Measurements from ENCODE around the gene C13orf46.
A peak's percentile ranks its signal among the peaks of the same experiment; 100 is the strongest.

C13orf46 gene

GRCh38 chr13:113924184-113924901 is 49.5 kb downstream of the C13orf46 start:
- DNase-seq (ENCODE audit: low spot score in 2 of 2) (no peak), ATAC-seq (no peak)
- Mint-ChIP-seq H3K9me3 (peaks cover 8% of the 10 kb centered on the region), H3K4me1 (no peaks in the 10 kb centered on the region), H3K4me3 (no peak overlapping the region), H3K36me3 (no peaks in the 10 kb centered on the region), H3K27ac (no peak overlapping the region)

DNA sequence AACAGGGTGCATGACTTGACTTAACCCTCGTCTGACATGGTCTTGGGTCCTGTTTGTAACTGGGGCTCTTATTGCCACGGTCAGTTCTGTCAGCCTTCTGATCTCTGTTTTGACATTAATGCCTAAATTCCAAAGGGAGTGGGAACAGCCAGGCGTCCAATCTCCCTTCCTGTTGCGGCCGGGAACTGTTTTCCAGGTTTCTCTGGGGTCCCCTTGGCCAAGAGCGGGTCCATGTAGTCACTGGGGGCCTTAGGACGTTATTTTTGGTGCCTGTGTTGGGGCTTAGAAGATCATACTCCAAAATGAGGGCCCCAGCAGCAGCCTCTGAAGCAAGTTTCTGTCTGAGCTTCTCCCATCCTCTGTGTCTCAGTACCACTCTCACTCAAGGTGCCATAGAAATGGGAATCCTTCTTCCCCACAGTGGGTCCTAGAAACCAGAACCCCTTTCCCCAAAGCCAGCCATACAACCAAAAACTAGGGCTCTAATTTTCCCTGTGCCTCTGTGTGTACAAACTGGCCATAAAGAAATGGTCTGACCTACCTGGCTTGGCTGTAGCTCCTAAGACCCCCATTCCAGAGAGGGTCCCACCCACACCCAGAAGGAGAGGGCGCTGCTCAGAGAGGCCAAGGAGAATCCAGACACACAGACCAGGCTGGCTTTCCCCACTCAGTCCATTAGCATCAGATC is 50.4 kb downstream of the C13orf46 start:
- Mint-ChIP-seq H3K4me3 (no peak overlapping the region), H3K36me3 (no peaks in the 10 kb centered on the region), H3K4me1 (no peaks in the 10 kb centered on the region), H3K27ac (no peak overlapping the region), H3K9me3 (peaks cover 8% of the 10 kb centered on the region)
- DNase-seq (ENCODE audit: low spot score in 2 of 2) (no peak), ATAC-seq (no peak)

- DNase-seq (ENCODE audit: low spot score in 2 of 2) (no peak), ATAC-seq (no peak)
- no peaks in the 10 kb centered on the region for H3K4me1 Mint-ChIP-seq
- H3K27ac Mint-ChIP-seq = no peak overlapping the region
- no peaks in the 10 kb centered on the region for H3K36me3 Mint-ChIP-seq
- no peak overlapping the region for H3K4me3 Mint-ChIP-seq
- H3K9me3 Mint-ChIP-seq = peaks cover 8% of the 10 kb centered on the region
Observed at GRCh38 chr13:113922412-113923118, 51.3 kb downstream of the C13orf46 start.

- Mint-ChIP-seq H3K36me3 (no peaks in the 10 kb centered on the region), H3K27ac (no peak overlapping the region), H3K9me3 (peaks cover 8% of the 10 kb centered on the region), H3K4me1 (no peaks in the 10 kb centered on the region), H3K4me3 (no peak overlapping the region)
- ATAC-seq (no peak), DNase-seq (ENCODE audit: low spot score in 2 of 2) (no peak)
Observed at GRCh38 chr13:113921763-113922162, 52.1 kb downstream of the C13orf46 start.

DNA sequence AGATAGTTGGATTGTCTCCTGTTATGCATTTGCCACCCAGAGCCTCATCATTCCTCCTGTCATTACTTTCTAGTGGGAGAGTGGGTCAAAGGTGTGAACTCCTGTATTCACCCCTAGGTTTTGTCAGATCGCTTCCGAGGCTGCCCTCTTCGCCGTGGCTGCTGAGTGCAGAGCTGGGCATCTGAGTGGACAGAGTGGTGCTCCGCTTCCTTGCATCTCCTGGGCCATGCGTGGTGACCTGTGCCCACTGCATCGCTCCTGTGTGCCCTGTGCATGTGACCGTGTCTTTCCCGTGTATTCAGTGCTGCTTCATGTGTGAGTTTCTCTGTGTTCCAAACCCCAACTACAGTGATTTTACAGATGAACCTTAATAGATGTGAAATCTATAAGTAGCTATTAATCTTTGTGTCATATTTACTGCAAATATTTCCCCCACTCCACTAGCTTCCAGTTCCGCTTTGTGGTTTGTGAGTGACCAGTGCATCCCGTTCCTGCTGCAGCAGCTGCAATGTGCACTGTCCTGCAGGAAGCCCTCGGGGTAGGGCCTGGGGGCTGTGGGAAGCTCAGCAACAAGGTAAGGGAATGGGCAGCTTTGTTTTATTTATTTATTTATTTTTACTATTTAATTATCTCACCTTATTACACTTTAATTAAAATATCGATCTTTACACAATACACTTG is 53.1 kb downstream of the C13orf46 start:
- Mint-ChIP-seq H3K36me3 (no peaks in the 10 kb centered on the region), H3K27ac (no peak overlapping the region), H3K9me3 (peaks cover 8% of the 10 kb centered on the region), H3K4me1 (no peaks in the 10 kb centered on the region), H3K4me3 (no peak overlapping the region)
- no peak for DNase-seq (ENCODE audit: low spot score in 2 of 2)
- ATAC-seq = no peak

DNA sequence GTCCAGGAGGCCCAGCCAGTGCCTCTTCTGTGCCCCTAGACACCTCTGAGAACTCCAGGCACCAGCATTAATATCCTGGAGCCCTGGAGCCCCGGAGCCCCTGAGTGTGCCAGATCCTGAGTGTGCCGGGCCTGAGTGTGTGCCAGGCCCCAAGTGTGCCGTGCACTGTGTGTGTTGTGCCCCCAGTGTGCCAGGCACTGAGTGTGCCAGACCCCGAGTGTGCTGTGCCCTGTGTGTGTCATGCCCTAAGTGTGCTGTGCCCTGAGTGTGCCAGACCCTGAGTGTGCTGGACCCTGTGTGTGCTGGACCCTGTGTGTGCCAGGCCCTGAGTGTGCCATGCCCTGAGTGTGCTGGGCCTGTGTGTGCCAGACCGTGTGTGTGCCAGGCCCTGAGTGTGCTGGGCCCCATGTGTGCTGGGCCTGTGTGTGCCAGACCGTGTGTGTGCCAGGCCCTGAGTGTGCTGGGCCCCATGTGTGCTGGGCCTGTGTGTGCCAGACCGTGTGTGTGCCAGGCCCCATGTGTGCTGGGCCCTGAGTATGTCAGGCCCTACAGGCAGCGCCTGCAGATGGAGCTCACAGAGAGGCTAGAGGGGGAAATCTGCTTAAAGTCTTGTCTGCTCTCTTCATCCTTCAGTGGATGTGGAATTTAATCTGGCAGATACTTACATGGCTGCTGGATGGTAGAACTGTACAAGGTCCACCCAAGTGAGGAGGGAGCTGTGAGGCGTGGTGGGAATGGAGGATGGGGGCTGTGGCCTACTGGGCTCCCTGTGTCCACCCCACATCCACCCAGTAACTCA is 53.9 kb downstream of the C13orf46 start:
- Mint-ChIP-seq H3K4me3 (no peak overlapping the region), H3K36me3 (no peaks in the 10 kb centered on the region), H3K4me1 (no peaks in the 10 kb centered on the region), H3K9me3 (peaks cover 8% of the 10 kb centered on the region), H3K27ac (no peak overlapping the region)
- DNase-seq (ENCODE audit: low spot score in 2 of 2) (no peak), ATAC-seq (no peak)

- Mint-ChIP-seq H3K27ac (no peak overlapping the region), H3K4me3 (no peak overlapping the region), H3K9me3 (peaks cover 8% of the 10 kb centered on the region), H3K36me3 (peaks cover 3% of the 10 kb centered on the region), H3K4me1 (peaks cover 3% of the 10 kb centered on the region)
- DNase-seq (ENCODE audit: low spot score in 2 of 2) (no peak), ATAC-seq (no peak)
Observed at GRCh38 chr13:113918981-113919701, 54.7 kb downstream of the C13orf46 start.

GRCh38 chr13:113918580-113918979 is 55.3 kb downstream of the C13orf46 start:
- no peak overlapping the region for H3K4me3 Mint-ChIP-seq
- no peak overlapping the region for H3K27ac Mint-ChIP-seq
- H3K9me3 Mint-ChIP-seq = peaks cover 8% of the 10 kb centered on the region
- ATAC-seq = no peak
- DNase-seq (ENCODE audit: low spot score in 2 of 2) = no peak
- peaks cover 7% of the 10 kb centered on the region for H3K4me1 Mint-ChIP-seq
- H3K36me3 Mint-ChIP-seq = peaks cover 5% of the 10 kb centered on the region

- ATAC-seq = no peak
- H3K27ac Mint-ChIP-seq = no peak overlapping the region
- H3K4me3 Mint-ChIP-seq = no peak overlapping the region
- peaks cover 8% of the 10 kb centered on the region for H3K4me1 Mint-ChIP-seq
- H3K9me3 Mint-ChIP-seq = peaks cover 8% of the 10 kb centered on the region
- peak in 1 of 2 donors; percentile 44 for DNase-seq (ENCODE audit: low spot score in 2 of 2)
- peaks cover 5% of the 10 kb centered on the region for H3K36me3 Mint-ChIP-seq
Observed at GRCh38 chr13:113917594-113918371, 56.1 kb downstream of the C13orf46 start.

- no peak overlapping the region for H3K27ac Mint-ChIP-seq
- peaks cover 8% of the 10 kb centered on the region for H3K9me3 Mint-ChIP-seq
- H3K36me3 Mint-ChIP-seq = peaks cover 5% of the 10 kb centered on the region
- no peak overlapping the region for H3K4me3 Mint-ChIP-seq
- ATAC-seq (no peak), DNase-seq (ENCODE audit: low spot score in 2 of 2) (no peak)
- peaks cover 13% of the 10 kb centered on the region for H3K4me1 Mint-ChIP-seq
Observed at GRCh38 chr13:113917096-113917495, 56.8 kb downstream of the C13orf46 start.

GRCh38 chr13:113916330-113916815 is 57.5 kb downstream of the C13orf46 start:
- H3K27ac Mint-ChIP-seq = no peak overlapping the region
- peaks cover 3% of the 10 kb centered on the region for H3K9me3 Mint-ChIP-seq
- peaks cover 13% of the 10 kb centered on the region for H3K4me1 Mint-ChIP-seq
- ATAC-seq (peak; percentile 45), DNase-seq (ENCODE audit: low spot score in 2 of 2) (peak in 1 of 2 donors; percentile 46)
- no peak overlapping the region for H3K4me3 Mint-ChIP-seq
- H3K36me3 Mint-ChIP-seq = peaks cover 5% of the 10 kb centered on the region

- Mint-ChIP-seq H3K27ac (no peak overlapping the region), H3K36me3 (peaks cover 5% of the 10 kb centered on the region), H3K4me3 (no peak overlapping the region), H3K4me1 (peaks cover 13% of the 10 kb centered on the region), H3K9me3 (no peaks in the 10 kb centered on the region)
- no peak for ATAC-seq
- no peak for DNase-seq (ENCODE audit: low spot score in 2 of 2)
Observed at GRCh38 chr13:113915786-113916329, 58.0 kb downstream of the C13orf46 start.

- H3K4me1 Mint-ChIP-seq = peaks cover 13% of the 10 kb centered on the region
- no peaks in the 10 kb centered on the region for H3K9me3 Mint-ChIP-seq
- H3K27ac Mint-ChIP-seq = no peak overlapping the region
- ATAC-seq = no peak
- H3K4me3 Mint-ChIP-seq = no peak overlapping the region
- peaks cover 5% of the 10 kb centered on the region for H3K36me3 Mint-ChIP-seq
- peak in 1 of 2 donors; percentile 38 for DNase-seq (ENCODE audit: low spot score in 2 of 2)
Observed at GRCh38 chr13:113915012-113915763, 58.7 kb downstream of the C13orf46 start.
